Astrocyte of the spinal cord (primary cell): ENCODE measurements around the gene IL5RA.

Experiments used
- DNase-seq: peaks from one replicate; pipeline ENCODE4 v3.0.0; 2011; ENCODE audit warnings: low read depth, low spot score
- H3K4me3 ChIP-seq: 2 replicates; pipeline ENCODE4 v1.5.1; 2011; ENCODE audit warnings: low read depth, mild to moderate bottlenecking, low read length, moderate library complexity
- in situ Hi-C: cut with HindIII; loops from 2 replicates; pipeline ENCODE4 v1.10.0; 2017; ENCODE audit warnings: low sequenced_read_pairs
- TF ChIP-seq, protein P1 (sequence below): IDR thresholded peaks from 2 replicates; pipeline ENCODE4 v1.5.1; 2012; ENCODE audit warnings: low read depth, mild to moderate bottlenecking, low read length, inconsistent platforms

Gene IL5RA

GRCh38 chr3:3110299-3110630 is at the start of gene IL5RA:
TSS of gene IL5RA (minus strand) at chr3:3110374. CDS start at chr3:3104984, 5,390 bp downstream.
- no peak within 1 kb of the TSS for H3K4me3 ChIP-seq
- in situ Hi-C loops: no loop called here
- DNase-seq: no peak

GRCh38 chr3:3157484-3157883 is 47.3 kb upstream of the IL5RA start:
- TF ChIP-seq, protein P1, sequence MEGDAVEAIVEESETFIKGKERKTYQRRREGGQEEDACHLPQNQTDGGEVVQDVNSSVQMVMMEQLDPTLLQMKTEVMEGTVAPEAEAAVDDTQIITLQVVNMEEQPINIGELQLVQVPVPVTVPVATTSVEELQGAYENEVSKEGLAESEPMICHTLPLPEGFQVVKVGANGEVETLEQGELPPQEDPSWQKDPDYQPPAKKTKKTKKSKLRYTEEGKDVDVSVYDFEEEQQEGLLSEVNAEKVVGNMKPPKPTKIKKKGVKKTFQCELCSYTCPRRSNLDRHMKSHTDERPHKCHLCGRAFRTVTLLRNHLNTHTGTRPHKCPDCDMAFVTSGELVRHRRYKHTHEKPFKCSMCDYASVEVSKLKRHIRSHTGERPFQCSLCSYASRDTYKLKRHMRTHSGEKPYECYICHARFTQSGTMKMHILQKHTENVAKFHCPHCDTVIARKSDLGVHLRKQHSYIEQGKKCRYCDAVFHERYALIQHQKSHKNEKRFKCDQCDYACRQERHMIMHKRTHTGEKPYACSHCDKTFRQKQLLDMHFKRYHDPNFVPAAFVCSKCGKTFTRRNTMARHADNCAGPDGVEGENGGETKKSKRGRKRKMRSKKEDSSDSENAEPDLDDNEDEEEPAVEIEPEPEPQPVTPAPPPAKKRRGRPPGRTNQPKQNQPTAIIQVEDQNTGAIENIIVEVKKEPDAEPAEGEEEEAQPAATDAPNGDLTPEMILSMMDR: no peak

More at GRCh38 chr3:3110299-3110630, at the start of gene IL5RA:
- TF ChIP-seq, protein P1: no peak

DNA sequence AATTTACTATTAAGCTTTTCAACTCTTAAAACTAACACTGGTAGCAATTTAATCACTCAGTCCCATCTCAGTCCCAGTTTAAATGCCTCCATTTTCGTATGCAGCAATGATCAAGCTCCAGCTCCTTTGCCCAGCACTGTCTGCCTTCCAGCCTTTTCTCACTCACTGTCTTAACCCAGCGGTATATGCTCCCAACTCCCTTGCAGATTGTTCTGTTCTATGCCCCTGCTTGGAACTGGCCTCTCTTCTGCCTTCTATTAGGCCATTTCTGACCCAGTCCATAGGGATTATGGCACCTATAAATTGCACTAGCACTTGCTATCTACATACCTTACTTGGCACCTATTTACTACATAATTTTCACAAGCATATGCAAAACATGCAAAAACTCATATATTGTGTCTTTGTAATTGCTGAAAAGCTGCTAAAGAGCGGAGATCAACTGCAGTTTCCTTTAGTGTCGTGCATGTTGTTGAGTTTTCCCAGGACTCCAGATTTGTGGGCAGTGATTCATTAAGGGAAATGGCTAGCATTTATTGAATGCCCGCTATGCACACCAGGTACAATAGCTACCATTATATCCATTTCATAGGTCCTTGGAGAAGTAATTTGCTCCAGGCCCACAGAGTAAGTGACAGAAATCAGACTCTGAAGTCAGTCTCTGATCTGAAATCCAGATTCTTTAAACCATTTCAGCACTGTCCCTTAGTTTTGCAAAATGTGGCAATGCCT is 44.9 kb upstream of the IL5RA start:
- H3K4me3 ChIP-seq: no peak overlapping the region
- no peak for DNase-seq
- in situ Hi-C loops: no loop called here
- TF ChIP-seq, protein P1: no peak

More at GRCh38 chr3:3157484-3157883, 47.3 kb upstream of the IL5RA start:
- no peak overlapping the region for H3K4me3 ChIP-seq
- DNase-seq: no peak
- in situ Hi-C loops: no loop called here

DNA sequence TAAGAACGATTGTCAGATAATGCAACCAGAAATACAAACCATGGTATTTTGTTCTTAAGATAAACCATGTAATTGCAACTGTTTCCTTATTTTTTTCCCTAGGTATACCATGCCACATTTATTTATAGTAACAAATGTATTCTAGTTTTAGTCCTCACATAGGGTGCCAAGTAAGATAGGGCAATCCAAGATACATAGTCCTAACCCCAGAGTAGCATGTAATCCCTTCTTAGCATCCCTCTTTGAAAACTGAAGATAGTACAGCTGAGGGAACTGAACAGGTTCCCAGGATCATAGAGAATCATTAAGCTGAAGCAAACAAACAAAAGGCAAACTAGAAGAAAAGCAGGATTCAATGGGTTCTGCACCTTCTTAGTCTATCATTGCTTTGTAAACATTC is 41.3 kb upstream of the IL5RA start:
- TF ChIP-seq, protein P1: no peak
- in situ Hi-C loops: no loop called here
- no peak for DNase-seq
- H3K4me3 ChIP-seq: no peak overlapping the region

- H3K4me3 ChIP-seq: no peak overlapping the region
- in situ Hi-C loops: no loop called here
- DNase-seq: no peak
- TF ChIP-seq, protein P1: no peak
Measured at GRCh38 chr3:3149560-3149959, 39.4 kb upstream of the IL5RA start.

DNA sequence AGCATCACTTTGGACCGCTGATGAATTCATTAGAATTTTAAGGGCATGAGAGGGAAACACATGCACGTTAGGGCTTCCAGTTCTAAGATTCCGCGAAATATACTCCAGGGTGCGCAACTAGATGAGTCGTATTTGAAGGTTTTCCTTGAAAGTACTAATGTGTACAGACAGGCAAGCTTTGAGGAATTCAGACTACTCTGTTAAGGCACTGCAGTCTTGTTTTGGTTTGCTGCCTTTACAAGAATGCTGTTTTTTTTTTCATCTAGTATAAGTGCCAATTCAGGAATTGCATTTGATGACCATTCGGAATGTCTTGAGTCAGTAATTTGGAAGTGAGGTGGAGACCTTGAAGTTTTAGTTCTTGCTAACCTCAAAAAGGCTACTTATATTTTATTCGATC is 35.7 kb upstream of the IL5RA start:
- in situ Hi-C loops: no loop called here
- H3K4me3 ChIP-seq: no peak overlapping the region
- TF ChIP-seq, protein P1: no peak
- no peak for DNase-seq
